IPS DF 6.9 (cell line): ENCODE data around the gene POP4.

Source experiments
- DNase-seq: peaks from one replicate; pipeline ENCODE4 v3.0.0-alpha.2; 2013; ENCODE audit warnings: low read depth, low spot score
- H3K27ac ChIP-seq: one replicate; pipeline ENCODE4 v1.5.1; 2013; ENCODE audit warnings: low read length, control low read depth
- H3K27me3 ChIP-seq: 2 replicates; pipeline ENCODE4 v1.6.1; 2013; ENCODE audit warnings: mild to moderate bottlenecking, low read length; ENCODE audit not compliant: control insufficient read depth, insufficient read depth
- H3K36me3 ChIP-seq: 2 replicates; pipeline ENCODE4 v1.6.1; 2013; ENCODE audit warnings: low read length; ENCODE audit not compliant: control insufficient read depth, insufficient read depth
- H3K4me1 ChIP-seq: 2 replicates; pipeline ENCODE4 v1.6.1; 2013; ENCODE audit warnings: low read length; ENCODE audit not compliant: control insufficient read depth, insufficient read depth
- H3K4me3 ChIP-seq: 2 replicates; pipeline ENCODE4 v1.5.1; 2013; ENCODE audit warnings: mild to moderate bottlenecking, low read length
- H3K9me3 ChIP-seq: 2 replicates; pipeline ENCODE4 v1.6.1; 2013; ENCODE audit warnings: low read length, inconsistent platforms; ENCODE audit not compliant: control insufficient read depth, insufficient read depth
- WGBS: extraction: QIAGEN DNeasy Blood & Tissue Kit; methylation state at CpG from one replicate; pipeline ENCODE4 v1.1.7; 2013; ENCODE audit warnings: mixed read lengths, missing lambda C conversion rate; ENCODE audit not compliant: insufficient read length, insufficient coverage; 5-methylcytosine and 5-hydroxymethylcytosine counted together

POP4 gene

DNA sequence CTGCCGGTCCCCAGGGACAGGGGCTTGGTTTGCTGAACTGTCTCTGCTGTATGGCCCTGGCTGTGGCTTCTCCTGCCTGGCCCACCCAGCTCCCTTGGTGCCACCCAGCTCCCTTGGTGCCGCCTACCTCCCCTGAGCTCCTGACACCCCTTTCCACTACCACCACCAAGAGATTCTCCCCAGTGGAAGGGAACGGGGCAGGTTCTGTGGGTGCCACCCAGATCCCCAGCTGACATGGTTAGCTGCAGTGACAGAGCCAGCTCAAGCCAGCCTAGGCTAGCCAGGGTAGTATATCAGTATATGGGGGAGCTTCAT, 28.5 kb upstream of the POP4 start:
- Histone ChIP-seq H3K27me3 (no peaks in the 10 kb centered on the region), H3K9me3 (no peaks in the 10 kb centered on the region)

DNA sequence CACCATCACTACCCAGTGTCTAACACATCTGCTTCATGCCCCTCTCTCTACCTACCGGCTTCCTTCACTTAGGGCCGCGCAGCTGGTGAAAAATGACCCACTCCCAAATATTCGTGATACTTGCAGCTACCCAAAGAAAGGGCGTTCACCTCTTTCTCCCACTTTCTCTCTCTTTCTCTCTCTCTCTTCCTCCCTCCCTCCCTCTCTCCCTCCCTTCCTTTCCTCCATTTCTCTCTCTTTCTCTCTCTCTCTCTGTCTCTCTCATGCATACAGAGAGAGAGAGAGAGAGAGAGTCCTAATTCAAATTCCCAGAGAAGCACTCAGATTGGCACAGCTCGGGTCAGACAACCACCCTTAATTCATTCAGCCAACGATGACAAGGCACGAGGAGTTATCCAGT, 27.7 kb upstream of the POP4 start:
- WGBS: no CpG with 5 or more reads among the region's 8 CpGs
- DNase-seq: no peak
- H3K27ac ChIP-seq: no peak overlapping the region
- no peak overlapping the region for H3K4me3 ChIP-seq
- H3K4me1 ChIP-seq: no peaks in the 10 kb centered on the region
- no peaks in the 10 kb centered on the region for H3K36me3 ChIP-seq
- no peaks in the 10 kb centered on the region for H3K9me3 ChIP-seq
- no peaks in the 10 kb centered on the region for H3K27me3 ChIP-seq

More for the DNA sequence above, 28.5 kb upstream of the POP4 start:
- Histone ChIP-seq H3K4me1 (no peaks in the 10 kb centered on the region), H3K4me3 (no peak overlapping the region), H3K36me3 (no peaks in the 10 kb centered on the region), H3K27ac (no peak overlapping the region)
- DNase-seq: no peak
- no CpG with 5 or more reads among the region's 3 CpGs for WGBS

DNA sequence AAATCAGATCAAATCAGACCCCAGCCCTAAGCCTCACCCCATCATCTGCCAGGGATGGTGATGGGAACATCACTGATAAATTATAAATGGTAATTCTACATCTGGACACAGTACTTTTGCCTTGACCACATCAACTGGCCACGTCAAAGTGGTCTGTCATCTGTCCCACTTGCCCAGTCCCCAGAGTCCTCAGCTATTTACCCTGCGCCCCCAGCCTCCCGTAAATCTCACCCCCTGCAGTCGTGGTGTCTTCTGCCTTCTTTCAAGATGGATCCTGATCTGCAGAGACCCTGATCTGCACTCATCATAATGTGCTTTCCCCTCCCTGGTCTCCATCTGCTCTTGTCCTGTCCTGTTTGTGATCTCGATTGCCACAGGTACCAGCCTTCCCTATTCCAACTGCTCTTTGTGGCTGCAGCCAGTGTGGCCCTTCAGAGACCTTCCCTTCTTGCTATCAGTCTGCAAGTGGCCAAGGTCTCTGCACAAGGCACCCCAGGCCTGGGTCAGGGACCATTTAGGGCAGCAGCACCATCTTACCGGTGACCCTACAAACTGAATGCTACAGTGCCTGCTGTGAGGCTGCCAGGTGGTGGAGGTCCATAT, 26.7 kb upstream of the POP4 start:
- H3K4me1 ChIP-seq: no peaks in the 10 kb centered on the region
- no peaks in the 10 kb centered on the region for H3K27me3 ChIP-seq
- no peak overlapping the region for H3K27ac ChIP-seq
- no peak overlapping the region for H3K4me3 ChIP-seq
- H3K9me3 ChIP-seq: no peaks in the 10 kb centered on the region
- H3K36me3 ChIP-seq: no peaks in the 10 kb centered on the region
- WGBS: no CpG with 5 or more reads among the region's 6 CpGs
- DNase-seq: no peak

DNA sequence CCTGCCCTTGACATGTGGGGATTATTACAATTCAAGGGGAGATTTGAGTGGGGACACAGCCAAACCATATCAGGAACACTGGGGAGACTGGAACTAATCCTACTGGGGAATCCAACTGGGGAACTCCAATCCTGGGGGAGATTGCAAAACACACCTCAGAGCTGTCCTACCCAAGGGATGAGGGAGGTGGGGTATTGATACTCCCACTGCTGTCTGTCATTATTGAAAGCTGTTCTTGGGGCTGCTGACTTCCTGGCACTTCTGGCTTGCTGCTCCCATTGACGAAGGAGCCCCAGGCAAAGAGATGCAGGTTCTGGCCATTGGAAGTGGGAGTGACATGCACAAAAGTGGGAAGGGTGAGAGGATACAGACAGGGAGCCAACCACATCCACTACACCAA, 24.7 kb upstream of the POP4 start:
- Histone ChIP-seq H3K9me3 (no peaks in the 10 kb centered on the region), H3K4me3 (no peak overlapping the region), H3K4me1 (no peaks in the 10 kb centered on the region), H3K27me3 (no peaks in the 10 kb centered on the region), H3K36me3 (no peaks in the 10 kb centered on the region), H3K27ac (no peak overlapping the region)
- no CpG with 5 or more reads among the region's 1 CpG for WGBS
- DNase-seq: no peak

DNA sequence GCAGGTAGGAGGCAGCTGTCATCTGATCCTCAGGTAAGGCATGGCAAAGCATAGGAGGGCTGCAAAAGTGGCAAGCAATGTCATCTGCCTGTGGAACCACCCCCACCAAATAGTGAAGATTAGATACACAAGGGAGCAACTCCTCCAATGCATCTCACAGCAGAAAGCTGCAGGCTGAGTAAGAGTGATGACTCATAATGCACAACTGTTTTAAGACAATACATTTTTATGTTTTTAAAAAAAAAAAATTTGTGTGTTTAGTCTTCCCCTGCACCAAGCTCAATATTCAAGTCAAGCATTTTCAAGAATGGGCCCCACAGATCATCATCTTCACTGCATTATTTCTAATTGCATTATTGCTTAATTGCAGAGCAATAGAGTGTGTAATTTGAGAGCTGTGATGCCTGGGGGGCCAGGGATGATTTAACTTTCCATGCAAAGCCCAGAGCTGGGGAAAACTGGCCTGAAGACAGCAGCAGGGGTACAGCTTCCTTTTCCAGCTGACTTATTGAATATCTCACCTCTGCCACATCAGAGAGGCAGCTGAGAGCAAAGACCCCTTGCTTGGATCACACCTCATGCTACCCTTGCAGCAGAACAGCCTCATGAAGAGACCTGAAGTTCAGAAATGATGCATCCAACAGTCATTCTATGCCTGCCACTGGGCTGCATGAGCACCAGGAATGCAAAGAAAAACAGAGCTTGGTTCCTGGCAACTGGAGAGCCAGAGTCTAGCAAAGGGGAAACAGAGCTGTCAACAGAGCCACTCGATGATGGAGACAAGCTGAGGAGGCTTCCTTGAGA, 22.7 kb upstream of the POP4 start:
- no peaks in the 10 kb centered on the region for H3K36me3 ChIP-seq
- no peaks in the 10 kb centered on the region for H3K4me1 ChIP-seq
- no peak overlapping the region for H3K4me3 ChIP-seq
- H3K9me3 ChIP-seq: no peaks in the 10 kb centered on the region
- WGBS: no CpG with 5 or more reads among the region's 1 CpG
- DNase-seq: no peak
- H3K27ac ChIP-seq: no peak overlapping the region
- no peaks in the 10 kb centered on the region for H3K27me3 ChIP-seq

DNA sequence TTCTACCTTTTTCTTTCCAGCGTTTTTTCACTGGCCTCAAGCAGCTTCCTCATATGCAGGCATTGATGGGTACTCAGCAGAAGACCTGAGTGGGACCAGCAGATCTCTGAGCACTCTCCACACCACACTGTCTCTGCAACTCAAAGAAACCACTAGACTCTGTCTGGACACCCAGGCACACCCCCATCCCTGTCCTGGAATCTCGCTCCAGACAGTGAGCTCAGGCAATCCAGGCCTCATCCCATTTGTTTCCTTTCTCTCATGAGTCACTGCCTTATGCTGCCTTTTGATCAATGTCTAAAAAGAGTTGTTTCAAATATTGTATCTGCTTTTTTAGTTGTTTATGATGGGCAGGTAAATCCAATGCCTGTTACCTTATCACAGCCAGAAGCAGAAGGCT, 19.7 kb upstream of the POP4 start:
- Histone ChIP-seq H3K36me3 (no peaks in the 10 kb centered on the region), H3K27ac (no peak overlapping the region), H3K27me3 (no peaks in the 10 kb centered on the region), H3K4me1 (no peaks in the 10 kb centered on the region), H3K9me3 (no peaks in the 10 kb centered on the region), H3K4me3 (no peak overlapping the region)
- WGBS: no CpG with 5 or more reads among the region's 2 CpGs
- no peak for DNase-seq

DNA sequence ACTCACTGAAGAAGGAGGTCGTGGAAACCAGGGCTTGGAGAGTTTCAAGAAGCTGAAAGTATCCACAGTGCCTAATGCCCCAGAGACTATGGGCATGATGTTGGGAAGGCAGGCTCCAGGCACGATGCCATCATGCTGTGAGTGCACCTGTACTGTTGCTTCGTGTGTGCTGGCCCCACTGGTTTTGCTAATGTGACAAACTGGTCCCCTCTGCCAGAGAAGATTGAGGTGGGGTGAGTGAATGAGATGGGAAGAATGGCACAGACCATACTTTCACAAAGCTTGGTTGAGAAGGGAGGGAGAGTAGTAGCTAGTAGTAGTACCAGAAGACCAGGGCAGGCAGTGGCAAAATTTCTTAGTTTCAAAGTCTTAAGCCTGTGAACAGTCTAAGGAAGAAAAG, 19.0 kb upstream of the POP4 start:
- no peaks in the 10 kb centered on the region for H3K9me3 ChIP-seq
- no peak overlapping the region for H3K4me3 ChIP-seq
- no CpG with 5 or more reads among the region's 3 CpGs for WGBS
- H3K4me1 ChIP-seq: no peaks in the 10 kb centered on the region
- no peak for DNase-seq
- H3K36me3 ChIP-seq: no peaks in the 10 kb centered on the region
- no peak overlapping the region for H3K27ac ChIP-seq
- H3K27me3 ChIP-seq: no peaks in the 10 kb centered on the region

DNA sequence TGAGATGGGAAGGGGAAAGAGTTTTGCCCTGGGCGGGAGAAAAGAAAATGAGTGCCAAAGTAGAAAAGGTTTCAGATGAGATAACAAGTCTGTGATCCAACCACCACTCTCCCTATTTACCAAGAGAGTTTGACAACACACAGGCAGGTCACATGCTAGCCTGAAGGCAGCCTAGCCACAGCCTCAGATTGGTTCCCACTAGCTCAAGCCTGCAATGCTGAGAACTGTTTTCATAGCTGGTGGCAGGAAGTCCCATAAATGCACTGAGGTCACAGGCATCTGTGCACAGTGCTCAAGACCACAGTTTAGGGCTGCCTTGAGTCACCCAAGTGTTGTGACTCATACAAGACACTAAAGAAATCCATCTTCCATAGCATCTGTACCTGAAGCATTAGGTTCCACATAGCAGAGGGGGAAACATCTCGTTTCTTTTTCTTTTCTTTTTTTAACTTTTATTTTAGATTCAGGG, 18.5 kb upstream of the POP4 start:
- Histone ChIP-seq H3K9me3 (no peaks in the 10 kb centered on the region), H3K36me3 (no peaks in the 10 kb centered on the region), H3K27me3 (no peaks in the 10 kb centered on the region), H3K27ac (no peak overlapping the region), H3K4me3 (no peak overlapping the region), H3K4me1 (no peaks in the 10 kb centered on the region)
- no peak for DNase-seq
- WGBS: no CpG with 5 or more reads among the region's 2 CpGs

DNA sequence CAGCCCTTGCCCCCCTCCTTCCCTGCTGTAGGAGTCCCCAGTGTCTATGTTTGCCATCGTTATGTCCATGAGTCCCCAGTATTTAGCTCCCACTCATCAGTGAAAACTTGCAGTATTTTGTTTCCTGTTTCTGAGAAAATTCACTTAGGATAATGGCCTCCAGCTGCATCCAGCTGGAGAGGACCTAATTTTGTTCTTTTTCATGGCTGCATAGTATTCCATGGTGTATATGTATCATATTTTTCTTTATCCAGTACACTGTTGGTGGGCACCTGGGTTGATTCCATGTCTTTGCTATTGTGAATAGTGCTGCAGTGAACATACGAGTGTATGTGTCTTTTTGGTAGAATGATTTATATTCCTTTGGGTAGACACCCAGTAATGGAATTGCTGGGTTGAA, 18.0 kb upstream of the POP4 start:
- no peak overlapping the region for H3K4me3 ChIP-seq
- no peak overlapping the region for H3K27ac ChIP-seq
- H3K4me1 ChIP-seq: no peaks in the 10 kb centered on the region
- WGBS: no CpG with 5 or more reads among the region's 2 CpGs
- H3K9me3 ChIP-seq: no peaks in the 10 kb centered on the region
- no peaks in the 10 kb centered on the region for H3K36me3 ChIP-seq
- H3K27me3 ChIP-seq: no peaks in the 10 kb centered on the region
- DNase-seq: no peak

DNA sequence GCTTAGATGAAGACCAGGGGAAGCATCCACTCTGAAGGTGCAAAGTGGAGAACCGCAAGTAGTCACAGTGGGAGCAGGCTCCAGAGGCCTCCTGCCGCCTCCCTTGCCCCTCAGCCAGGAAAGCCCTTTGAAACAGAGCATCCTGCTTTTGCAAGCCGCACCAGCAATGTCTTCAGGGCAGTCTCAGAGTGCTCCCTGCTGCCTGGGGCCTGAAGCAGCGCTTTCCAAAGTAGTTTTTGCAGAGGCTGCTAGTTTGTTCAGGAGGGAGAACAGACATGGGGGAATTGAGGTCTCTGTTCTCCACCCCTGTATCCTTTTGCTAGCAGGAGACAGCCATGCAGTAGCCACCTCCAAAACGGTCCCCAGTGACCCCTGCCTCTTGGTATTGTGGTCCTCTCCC, 15.8 kb upstream of the POP4 start:
- Histone ChIP-seq H3K9me3 (no peaks in the 10 kb centered on the region), H3K4me1 (no peaks in the 10 kb centered on the region), H3K27ac (no peak overlapping the region), H3K4me3 (no peak overlapping the region), H3K36me3 (no peaks in the 10 kb centered on the region), H3K27me3 (no peaks in the 10 kb centered on the region)
- no CpG with 5 or more reads among the region's 5 CpGs for WGBS
- DNase-seq: no peak

DNA sequence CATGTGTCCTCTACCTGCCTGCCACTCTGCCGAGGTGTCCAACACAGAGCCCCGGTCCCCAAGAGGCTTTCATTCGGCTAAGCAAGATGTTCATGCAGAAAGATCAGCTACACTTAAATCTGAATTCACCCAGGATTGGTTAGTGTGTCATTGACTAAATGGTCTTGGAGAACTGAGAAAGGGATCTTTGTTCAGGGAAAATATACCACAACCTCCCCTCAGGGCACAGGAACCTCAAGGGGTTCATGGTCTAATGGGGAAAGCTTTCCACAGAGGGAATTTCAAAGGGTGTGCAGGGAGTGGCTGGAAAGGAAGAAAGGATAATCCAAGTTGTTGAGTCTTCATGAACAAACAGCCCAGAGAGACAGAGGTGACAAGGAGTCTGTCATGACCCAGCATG, 14.4 kb upstream of the POP4 start:
- Histone ChIP-seq H3K27me3 (no peaks in the 10 kb centered on the region), H3K9me3 (no peaks in the 10 kb centered on the region), H3K4me1 (peaks cover 3% of the 10 kb centered on the region), H3K36me3 (no peaks in the 10 kb centered on the region), H3K27ac (no peak overlapping the region), H3K4me3 (no peak overlapping the region)
- no peak for DNase-seq
- no CpG with 5 or more reads among the region's 3 CpGs for WGBS
